Stimulated activated CD4-positive, alpha-beta T cell treated with anti-CD3 and anti-CD28 coated beads, Interleukin-1b, Interleukin-23, amount 100 ng/mL, for 24 hours (primary cell): Measurements from ENCODE around the gene DNAJC13.

ENCODE experiments used
- DNase-seq, 4 experiments: peaks; one replicate each; pipeline ENCODE4 v3.0.0-alpha.2; 2020; ENCODE audit warnings: low read depth in 4 of 4, low spot score in 1 of 4

Gene DNAJC13

GRCh38 chr3:132405609-132406299, 11.5 kb upstream of the DNAJC13 start:
- no peak for DNase-seq

GRCh38 chr3:132406587-132406986, 10.7 kb upstream of the DNAJC13 start:
- no peak for DNase-seq

- no peak for DNase-seq
These were observed 10.3 kb upstream of the DNAJC13 start for GRCh38 chr3:132407025-132407424.

GRCh38 chr3:132414841-132415240, 2.5 kb upstream of the DNAJC13 start:
- DNase-seq, result no peak

- no peak for DNase-seq
These were observed 1.1 kb upstream of the DNAJC13 start for GRCh38 chr3:132416161-132416560.

GRCh38 chr3:132417695-132418411, 551 bp downstream of the DNAJC13 start:
- peak; percentile 14 to 23 (median 20) for DNase-seq

- DNase-seq, result no peak
These were observed 1.6 kb downstream of the DNAJC13 start for GRCh38 chr3:132418916-132419315.

- DNase-seq, result no peak
These were observed 4.5 kb downstream of the DNAJC13 start for GRCh38 chr3:132421832-132422231.

GRCh38 chr3:132422531-132422930, 5.2 kb downstream of the DNAJC13 start:
- DNase-seq, result no peak

- no peak for DNase-seq
These were observed 15.3 kb downstream of the DNAJC13 start for GRCh38 chr3:132432639-132433038.

GRCh38 chr3:132433121-132433520, 15.8 kb downstream of the DNAJC13 start:
- DNase-seq, result no peak

- no peak for DNase-seq
These were observed 18.1 kb downstream of the DNAJC13 start for GRCh38 chr3:132435224-132435910.

- no peak for DNase-seq
These were observed 18.7 kb downstream of the DNAJC13 start for GRCh38 chr3:132435911-132436425.

- no peak for DNase-seq
These were observed 26.1 kb downstream of the DNAJC13 start for GRCh38 chr3:132443421-132443820.

- no peak for DNase-seq
These were observed 27.1 kb downstream of the DNAJC13 start for GRCh38 chr3:132444383-132444782.

GRCh38 chr3:132445817-132446216, 28.5 kb downstream of the DNAJC13 start:
- no peak for DNase-seq

GRCh38 chr3:132448216-132448961, 31.1 kb downstream of the DNAJC13 start:
- DNase-seq, result no peak

- no peak for DNase-seq
These were observed 38.8 kb downstream of the DNAJC13 start for GRCh38 chr3:132456136-132456535.

- no peak for DNase-seq
These were observed 39.3 kb downstream of the DNAJC13 start for GRCh38 chr3:132456571-132456970.

- DNase-seq, result no peak
These were observed 40.0 kb downstream of the DNAJC13 start for GRCh38 chr3:132457286-132457685.

GRCh38 chr3:132459551-132459950, 42.2 kb downstream of the DNAJC13 start:
- DNase-seq, result no peak
